ENCODE measurements around the gene FKBP2.

DNA sequence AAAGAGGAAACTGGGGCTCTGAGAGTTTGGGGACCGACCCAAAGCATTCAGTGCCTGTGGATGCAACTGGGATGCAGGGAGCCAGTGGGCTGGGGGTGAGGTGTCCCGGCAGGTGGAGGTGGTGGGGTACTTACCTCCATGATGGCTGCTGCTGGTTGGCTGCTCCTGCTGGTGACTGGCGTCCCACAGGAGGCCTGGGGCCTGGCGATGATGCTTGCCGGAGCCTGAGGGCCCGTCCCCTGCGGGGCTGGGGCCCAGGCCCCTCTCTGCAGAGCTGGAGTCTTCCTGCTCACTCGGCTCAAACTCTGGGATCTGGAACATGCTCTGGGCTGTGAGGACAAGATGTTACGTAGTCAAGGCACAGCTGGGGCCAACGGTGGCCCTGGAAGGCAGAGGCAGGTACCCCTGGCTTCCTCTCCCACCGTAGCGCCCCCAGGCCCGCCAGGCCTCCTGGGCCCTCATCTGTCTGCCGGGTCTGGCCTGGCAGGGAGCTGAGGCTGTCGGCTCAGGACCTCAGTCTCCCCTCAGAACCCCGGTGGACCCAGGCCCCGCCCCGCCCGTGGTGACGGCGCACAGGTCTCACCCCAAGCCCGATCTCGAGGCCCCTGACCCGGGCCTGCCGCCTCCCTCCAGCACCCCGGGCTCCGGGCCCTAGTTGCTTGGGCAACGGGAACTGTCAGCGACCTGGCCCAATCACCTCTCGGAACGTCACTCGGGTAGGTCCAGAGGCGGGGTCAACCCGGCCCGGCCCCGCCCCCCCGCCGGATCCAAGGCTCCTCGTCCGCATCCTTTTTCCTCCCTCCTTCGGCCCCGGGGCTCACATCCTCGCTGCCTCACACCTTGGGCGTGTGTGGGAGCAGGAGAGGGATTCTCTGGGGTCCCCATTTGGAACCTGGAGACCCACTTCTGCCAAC is 43.4 kb downstream of the FKBP2 start, which contains the start of gene BAD:
- TF ChIP-seq POLR2A (IDR thresholded peaks at IDR 0.05), result peak; percentile 80 to 81
- TF ChIP-seq, protein P1, sequence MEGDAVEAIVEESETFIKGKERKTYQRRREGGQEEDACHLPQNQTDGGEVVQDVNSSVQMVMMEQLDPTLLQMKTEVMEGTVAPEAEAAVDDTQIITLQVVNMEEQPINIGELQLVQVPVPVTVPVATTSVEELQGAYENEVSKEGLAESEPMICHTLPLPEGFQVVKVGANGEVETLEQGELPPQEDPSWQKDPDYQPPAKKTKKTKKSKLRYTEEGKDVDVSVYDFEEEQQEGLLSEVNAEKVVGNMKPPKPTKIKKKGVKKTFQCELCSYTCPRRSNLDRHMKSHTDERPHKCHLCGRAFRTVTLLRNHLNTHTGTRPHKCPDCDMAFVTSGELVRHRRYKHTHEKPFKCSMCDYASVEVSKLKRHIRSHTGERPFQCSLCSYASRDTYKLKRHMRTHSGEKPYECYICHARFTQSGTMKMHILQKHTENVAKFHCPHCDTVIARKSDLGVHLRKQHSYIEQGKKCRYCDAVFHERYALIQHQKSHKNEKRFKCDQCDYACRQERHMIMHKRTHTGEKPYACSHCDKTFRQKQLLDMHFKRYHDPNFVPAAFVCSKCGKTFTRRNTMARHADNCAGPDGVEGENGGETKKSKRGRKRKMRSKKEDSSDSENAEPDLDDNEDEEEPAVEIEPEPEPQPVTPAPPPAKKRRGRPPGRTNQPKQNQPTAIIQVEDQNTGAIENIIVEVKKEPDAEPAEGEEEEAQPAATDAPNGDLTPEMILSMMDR (IDR thresholded peaks at IDR 0.05 in 4 of 5, conservative IDR thresholded peaks at IDR 0.05 in 1 of 5), result no peak

Data from gastrocnemius medialis (tissue), 4 donors.